ENCODE data around the gene PLAGL1. TPM values are rescaled to one million over a fixed set of nuclear protein-coding genes. Genes with fewer than 3 reads are reported as not detected.

The PLAGL1 gene
- polyA plus RNA-seq, 3 donors: 11.6 to 60.7 (median 16.7) TPM

GRCh38 chr6:143912671-143913070 lies 95.4 kb downstream of the PLAGL1 start:
- no peak for TF ChIP-seq CTCF (IDR thresholded peaks at IDR 0.05)
- WGBS (ENCODE audit: insufficient coverage): 100% methylated on average over 1 of the region's 1 CpG
- Histone ChIP-seq H3K9ac (ENCODE audit: insufficient read depth, low read length, poor library complexity, severe bottlenecking) (no peak overlapping the region), H3K4me1 (ENCODE audit: control insufficient read depth in 1 of 2, insufficient read depth in 2 of 2, low read length in 2 of 2) (no peaks in the 10 kb centered on the region), H3K9me3 (replicated peaks in 1 of 2; ENCODE audit: control insufficient read depth in 1 of 2, insufficient read depth in 1 of 2, low read length in 2 of 2) (peaks cover 13 to 24% of the 10 kb centered on the region in 2 donors), H3K4me2 (replicated peaks; ENCODE audit: extremely low read depth, low read length, poor library complexity, severe bottlenecking) (no peak overlapping the region), H4K20me1 (ENCODE audit: insufficient read depth, low read length) (no peaks in the 10 kb centered on the region), H3K79me2 (ENCODE audit: insufficient read depth, low read length) (no peaks in the 10 kb centered on the region), H3K4me3 (replicated peaks in 1 of 3; ENCODE audit: low read depth in 2 of 3, low read length in 3 of 3) (no peak overlapping the region), H2AFZ (ENCODE audit: insufficient read depth, low read depth, low read length, poor library complexity, severe bottlenecking) (no peak overlapping the region), H3K27me3 (ENCODE audit: control insufficient read depth in 2 of 2, insufficient read depth in 2 of 2, low read length in 2 of 2) (no peaks in the 10 kb centered on the region), H3K36me3 (replicated peaks in 1 of 2; ENCODE audit: control insufficient read depth in 1 of 2, insufficient read depth in 2 of 2, low read length in 2 of 2) (no peaks in the 10 kb centered on the region), H3K27ac (ENCODE audit: low read depth in 1 of 2, low read length in 2 of 2) (no peak overlapping the region)
- Mint-ChIP-seq H3K4me1 (no peaks in the 10 kb centered on the region), H3K4me3 (no peak overlapping the region), H3K36me3 (peaks cover 6 to 12% of the 10 kb centered on the region in 2 donors), H3K27me3 (ENCODE audit: low read depth in 3 of 3) (peaks cover 0 to 1% (median 1%) of the 10 kb centered on the region in 3 donors), H3K27ac (no peak overlapping the region), H3K9me3 (peaks cover 16 to 52% (median 26%) of the 10 kb centered on the region in 7 donors)
- intact Hi-C loops (cut with micrococcal nuclease): no loop called here
- no peak for DNase-seq

- intact Hi-C loops (cut with micrococcal nuclease): no loop called here
- no CpG with 5 or more reads among the region's 1 CpG for WGBS (ENCODE audit: insufficient coverage)
- H3K36me3 Mint-ChIP-seq: peaks cover 2 to 15% of the 10 kb centered on the region in 2 donors
Observed at GRCh38 chr6:143911028-143911427, 97.0 kb downstream of the PLAGL1 start.

More at GRCh38 chr6:143911028-143911427, 97.0 kb downstream of the PLAGL1 start:
- Histone ChIP-seq H3K4me2 (replicated peaks; ENCODE audit: extremely low read depth, low read length, poor library complexity, severe bottlenecking) (no peak overlapping the region), H3K79me2 (ENCODE audit: insufficient read depth, low read length) (no peaks in the 10 kb centered on the region), H3K27me3 (ENCODE audit: control insufficient read depth in 2 of 2, insufficient read depth in 2 of 2, low read length in 2 of 2) (no peaks in the 10 kb centered on the region), H3K36me3 (replicated peaks in 1 of 2; ENCODE audit: control insufficient read depth in 1 of 2, insufficient read depth in 2 of 2, low read length in 2 of 2) (no peaks in the 10 kb centered on the region), H3K4me1 (ENCODE audit: control insufficient read depth in 1 of 2, insufficient read depth in 2 of 2, low read length in 2 of 2) (no peaks in the 10 kb centered on the region), H3K9me3 (replicated peaks in 1 of 2; ENCODE audit: control insufficient read depth in 1 of 2, insufficient read depth in 1 of 2, low read length in 2 of 2) (peaks cover 13 to 19% of the 10 kb centered on the region in 2 donors), H3K27ac (ENCODE audit: low read depth in 1 of 2, low read length in 2 of 2) (no peak overlapping the region), H3K9ac (ENCODE audit: insufficient read depth, low read length, poor library complexity, severe bottlenecking) (no peak overlapping the region), H4K20me1 (ENCODE audit: insufficient read depth, low read length) (no peaks in the 10 kb centered on the region), H3K4me3 (replicated peaks in 1 of 3; ENCODE audit: low read depth in 2 of 3, low read length in 3 of 3) (no peak overlapping the region), H2AFZ (ENCODE audit: insufficient read depth, low read depth, low read length, poor library complexity, severe bottlenecking) (no peak overlapping the region)
- H3K4me1 Mint-ChIP-seq: no peaks in the 10 kb centered on the region
- TF ChIP-seq CTCF (IDR thresholded peaks at IDR 0.05): no peak
- no peak overlapping the region for H3K27ac Mint-ChIP-seq
- H3K4me3 Mint-ChIP-seq: no peak overlapping the region
- peaks cover 18 to 43% (median 25%) of the 10 kb centered on the region in 7 donors for H3K9me3 Mint-ChIP-seq
- peaks cover 0 to 1% (median 1%) of the 10 kb centered on the region in 3 donors for H3K27me3 Mint-ChIP-seq (ENCODE audit: low read depth in 3 of 3)
- DNase-seq: no peak

All from CD14-positive monocyte (primary cell).